Epithelial cell of proximal tubule (primary cell): ENCODE data around the gene ATF2. TPM values are rescaled to one million over a fixed set of nuclear protein-coding genes. Genes with fewer than 3 reads are reported as not detected.
"Not testable (repeated sequence)": the region's sequence is repeated elsewhere in the genome, so short reads cannot be mapped to it uniquely, and the experiment has no call there.

Experiments used
- DNase-seq: peaks from one replicate; pipeline ENCODE4 v3.0.0-alpha.2; 2011; ENCODE audit warnings: low read depth
- H3K4me3 ChIP-seq: 2 replicates; pipeline ENCODE4 v1.5.1; 2011; ENCODE audit warnings: low read depth, mild to moderate bottlenecking, low read length
- CTCF ChIP-seq: conservative IDR thresholded peaks from 2 replicates; pipeline ENCODE4 v1.5.1; 2012; ENCODE audit warnings: low read depth, mild to moderate bottlenecking, low read length
- total RNA-seq: library from RNA; depleted of rRNA; stranded (reverse); fragments of >200 nt; gene quantifications from 2 replicates; pipeline ENCODE4 v1.2.3, GENCODE V29; 2015

The ATF2 gene
- total RNA-seq, 1 donor from 2014 or later, result 47.5 TPM

GRCh38 chr2:175135177-175135576 lies 32.8 kb downstream of the ATF2 start:
- peak; percentile 5 for TF ChIP-seq CTCF
- DNase-seq, result no peak
- no peak overlapping the region for H3K4me3 ChIP-seq

- H3K4me3 ChIP-seq, result no peak overlapping the region
- TF ChIP-seq CTCF, result no peak
- DNase-seq, result no peak
These were observed 36.8 kb downstream of the ATF2 start for GRCh38 chr2:175131252-175131651.

- no peak overlapping the region for H3K4me3 ChIP-seq
- DNase-seq, result no peak
- no peak for TF ChIP-seq CTCF
These were observed 41.3 kb downstream of the ATF2 start for GRCh38 chr2:175126661-175127060.

- no peak for TF ChIP-seq CTCF
- H3K4me3 ChIP-seq, result no peak overlapping the region
- no peak for DNase-seq
These were observed 44.7 kb downstream of the ATF2 start for GRCh38 chr2:175123254-175123653.

- peak; percentile 60 for TF ChIP-seq CTCF
- DNase-seq, result peak; percentile 22
- no peak overlapping the region for H3K4me3 ChIP-seq
These were observed 56.8 kb downstream of the ATF2 start for GRCh38 chr2:175111200-175111657.

- not testable (repeated sequence) for DNase-seq, H3K4me3 ChIP-seq
These were observed 59.9 kb downstream of the ATF2 start for GRCh38 chr2:175108091-175108490.

GRCh38 chr2:175107146-175107545 lies 60.9 kb downstream of the ATF2 start:
- no peak overlapping the region for H3K4me3 ChIP-seq
- DNase-seq, result no peak
- no peak for TF ChIP-seq CTCF
